ENCODE results near the gene ATXN1. TPM values are rescaled to one million over a fixed set of nuclear protein-coding genes. Genes with fewer than 3 reads are reported as not detected.

The ATXN1 gene
- polyA plus RNA-seq, 1 donor = 14.7 TPM

- no peak for DNase-seq (ENCODE audit: low read depth)
These were observed 949 bp upstream of the ATXN1 start for GRCh38 chr6:16762268-16762549.

- no peak for DNase-seq (ENCODE audit: low read depth)
These were observed 409 bp upstream of the ATXN1 start for GRCh38 chr6:16761471-16762267.

GRCh38 chr6:16759646-16760515 is 1.4 kb downstream of the ATXN1 start:
- DNase-seq (ENCODE audit: low read depth) = no peak

- no peak for DNase-seq (ENCODE audit: low read depth)
These were observed 2.0 kb downstream of the ATXN1 start for GRCh38 chr6:16759181-16759645.

- no peak for DNase-seq (ENCODE audit: low read depth)
These were observed 2.9 kb downstream of the ATXN1 start for GRCh38 chr6:16758163-16758975.

- DNase-seq (ENCODE audit: low read depth) = no peak
These were observed 3.9 kb downstream of the ATXN1 start for GRCh38 chr6:16757332-16757731.

GRCh38 chr6:16756660-16757255 is 4.5 kb downstream of the ATXN1 start:
- DNase-seq (ENCODE audit: low read depth) = no peak

- no peak for DNase-seq (ENCODE audit: low read depth)
These were observed 5.7 kb downstream of the ATXN1 start for GRCh38 chr6:16755544-16755943.

- no peak for DNase-seq (ENCODE audit: low read depth)
These were observed 6.4 kb downstream of the ATXN1 start for GRCh38 chr6:16754876-16755275.

GRCh38 chr6:16754274-16754673 is 7.0 kb downstream of the ATXN1 start:
- no peak for DNase-seq (ENCODE audit: low read depth)

GRCh38 chr6:16753341-16753740 is 7.9 kb downstream of the ATXN1 start:
- no peak for DNase-seq (ENCODE audit: low read depth)

GRCh38 chr6:16752206-16752866 is 8.9 kb downstream of the ATXN1 start:
- no peak for DNase-seq (ENCODE audit: low read depth)

- no peak for DNase-seq (ENCODE audit: low read depth)
These were observed 9.9 kb downstream of the ATXN1 start for GRCh38 chr6:16751251-16751946.

GRCh38 chr6:16750566-16750965 is 10.7 kb downstream of the ATXN1 start:
- DNase-seq (ENCODE audit: low read depth) = no peak

GRCh38 chr6:16749516-16750485 is 11.5 kb downstream of the ATXN1 start:
- DNase-seq (ENCODE audit: low read depth) = no peak

GRCh38 chr6:16748025-16748319 is 13.3 kb downstream of the ATXN1 start:
- no peak for DNase-seq (ENCODE audit: low read depth)

- no peak for DNase-seq (ENCODE audit: low read depth)
These were observed 13.8 kb downstream of the ATXN1 start for GRCh38 chr6:16747232-16748024.

GRCh38 chr6:16746812-16747211 is 14.4 kb downstream of the ATXN1 start:
- DNase-seq (ENCODE audit: low read depth) = no peak

GRCh38 chr6:16746401-16746800 is 14.9 kb downstream of the ATXN1 start:
- no peak for DNase-seq (ENCODE audit: low read depth)
